ENCODE results near the gene ESRRA.

GRCh38 chr11:64262271-64263002 is 42.9 kb upstream of the ESRRA start:
- TF ChIP-seq ELF4 (IDR thresholded peaks at IDR 0.05) (no peak), FOXA1 (IDR thresholded peaks at IDR 0.05) (no peak), FOXM1 (IDR thresholded peaks at IDR 0.05; ENCODE audit: borderline replicate concordance) (no peak), SP1 (IDR thresholded peaks at IDR 0.05) (no peak), BHLHE40 (IDR thresholded peaks at IDR 0.05; ENCODE audit: borderline replicate concordance) (no peak), SUZ12 (IDR thresholded peaks at IDR 0.05) (no peak), ARNT (IDR thresholded peaks at IDR 0.05) (no peak)
- TF ChIP-seq, protein P1, sequence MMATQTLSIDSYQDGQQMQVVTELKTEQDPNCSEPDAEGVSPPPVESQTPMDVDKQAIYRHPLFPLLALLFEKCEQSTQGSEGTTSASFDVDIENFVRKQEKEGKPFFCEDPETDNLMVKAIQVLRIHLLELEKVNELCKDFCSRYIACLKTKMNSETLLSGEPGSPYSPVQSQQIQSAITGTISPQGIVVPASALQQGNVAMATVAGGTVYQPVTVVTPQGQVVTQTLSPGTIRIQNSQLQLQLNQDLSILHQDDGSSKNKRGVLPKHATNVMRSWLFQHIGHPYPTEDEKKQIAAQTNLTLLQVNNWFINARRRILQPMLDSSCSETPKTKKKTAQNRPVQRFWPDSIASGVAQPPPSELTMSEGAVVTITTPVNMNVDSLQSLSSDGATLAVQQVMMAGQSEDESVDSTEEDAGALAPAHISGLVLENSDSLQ (IDR thresholded peaks at IDR 0.05) = no peak

Data from HEK293T (cell line).